A172 (cell line): ENCODE results near the gene CLDN10. TPM values are rescaled to one million over a fixed set of nuclear protein-coding genes. Genes with fewer than 3 reads are reported as not detected.

Experiments used
- DNase-seq: peaks from one replicate; pipeline ENCODE4 v3.0.0-alpha.2; 2015; ENCODE audit warnings: low spot score
- total RNA-seq: library from RNA; depleted of rRNA; stranded (reverse); fragments of >200 nt; shearing (Covaris generic); gene quantifications from 2 replicates; pipeline ENCODE4 v1.2.3, GENCODE V29; 2014

CLDN10 gene
- total RNA-seq, 1 experiment from 2014 or later: not detected

GRCh38 chr13:95601216-95601615 lies 48.7 kb downstream of the CLDN10 start:
- no peak for DNase-seq

- DNase-seq: no peak
These were observed 49.4 kb downstream of the CLDN10 start for GRCh38 chr13:95601906-95602305.

- peak; percentile 52 for DNase-seq
These were observed 51.5 kb downstream of the CLDN10 start for GRCh38 chr13:95603887-95604555.

- DNase-seq: no peak
These were observed 52.0 kb downstream of the CLDN10 start for GRCh38 chr13:95604556-95604915.

GRCh38 chr13:95605448-95606125 lies 53.1 kb downstream of the CLDN10 start:
- no peak for DNase-seq

- peak; percentile 73 for DNase-seq
These were observed 54.8 kb downstream of the CLDN10 start for GRCh38 chr13:95607366-95607765.

- DNase-seq: no peak
These were observed 56.3 kb downstream of the CLDN10 start for GRCh38 chr13:95608640-95609323.

GRCh38 chr13:95614641-95615245 lies 62.2 kb downstream of the CLDN10 start:
- DNase-seq: no peak

GRCh38 chr13:95615539-95615938 lies 63.0 kb downstream of the CLDN10 start:
- DNase-seq: no peak

GRCh38 chr13:95620030-95620824 lies 67.7 kb downstream of the CLDN10 start:
- no peak for DNase-seq

GRCh38 chr13:95620825-95621498 lies 68.4 kb downstream of the CLDN10 start:
- no peak for DNase-seq

- no peak for DNase-seq
These were observed 70.6 kb downstream of the CLDN10 start for GRCh38 chr13:95623141-95623540.

- peak; percentile 35 for DNase-seq
These were observed 71.5 kb downstream of the CLDN10 start for GRCh38 chr13:95624020-95624419.

- no peak for DNase-seq
These were observed 74.2 kb downstream of the CLDN10 start for GRCh38 chr13:95626768-95627167.

GRCh38 chr13:95627590-95627989 lies 75.1 kb downstream of the CLDN10 start:
- no peak for DNase-seq

- DNase-seq: no peak
These were observed 76.0 kb downstream of the CLDN10 start for GRCh38 chr13:95628488-95628887.

GRCh38 chr13:95629071-95629470 lies 76.6 kb downstream of the CLDN10 start:
- DNase-seq: no peak
